Fibroblast of the aortic adventitia (primary cell): ENCODE data around the gene AKAP13. TPM values are rescaled to one million over a fixed set of nuclear protein-coding genes. Genes with fewer than 3 reads are reported as not detected.

Source experiments
- DNase-seq: peaks from one replicate; pipeline ENCODE4 v3.0.0-alpha.2; 2010; ENCODE audit warnings: low read depth
- H3K4me3 ChIP-seq: 2 replicates; pipeline ENCODE4 v1.5.1; 2011; ENCODE audit warnings: low read depth, mild to moderate bottlenecking, control low read depth, low read length, moderate library complexity
- CTCF ChIP-seq: IDR thresholded peaks from 2 replicates; pipeline ENCODE4 v1.5.1; 2011; ENCODE audit warnings: mild to moderate bottlenecking, low read length, control low read depth, inconsistent platforms; ENCODE audit not compliant: insufficient read depth
- total RNA-seq: library from RNA; depleted of rRNA; stranded (reverse); fragments of >200 nt; gene quantifications from 2 replicates; pipeline ENCODE4 v1.2.3, GENCODE V29; 2012; ENCODE audit warnings: low replicate concordance

The AKAP13 gene
- total RNA-seq, 1 donor, result 89.9 TPM

- no peak for TF ChIP-seq CTCF
- no peak for DNase-seq
These were observed 381.8 kb downstream of the AKAP13 start for GRCh38 chr15:85762039-85762755.

GRCh38 chr15:85762756-85763127, 382.3 kb downstream of the AKAP13 start:
- TF ChIP-seq CTCF, result no peak
- no peak for DNase-seq
- H3K4me3 ChIP-seq, result no peak overlapping the region

More at GRCh38 chr15:85762039-85762755, 381.8 kb downstream of the AKAP13 start:
- H3K4me3 ChIP-seq, result no peak overlapping the region

- no peak overlapping the region for H3K4me3 ChIP-seq
- no peak for DNase-seq
These were observed 382.8 kb downstream of the AKAP13 start for GRCh38 chr15:85763157-85763556.

GRCh38 chr15:85763673-85764633, 383.6 kb downstream of the AKAP13 start:
- H3K4me3 ChIP-seq, result no peak overlapping the region
- no peak for TF ChIP-seq CTCF
- DNase-seq, result no peak

More at GRCh38 chr15:85763157-85763556, 382.8 kb downstream of the AKAP13 start:
- TF ChIP-seq CTCF, result no peak

- DNase-seq, result peak; percentile 65
- no peak overlapping the region for H3K4me3 ChIP-seq
- no peak for TF ChIP-seq CTCF
These were observed 384.4 kb downstream of the AKAP13 start for GRCh38 chr15:85764649-85765277.

GRCh38 chr15:85766001-85766831, 385.8 kb downstream of the AKAP13 start:
- no peak overlapping the region for H3K4me3 ChIP-seq
- TF ChIP-seq CTCF, result no peak
- no peak for DNase-seq
